ENCODE results near the gene TMEM132D.

The TMEM132D gene

DNA sequence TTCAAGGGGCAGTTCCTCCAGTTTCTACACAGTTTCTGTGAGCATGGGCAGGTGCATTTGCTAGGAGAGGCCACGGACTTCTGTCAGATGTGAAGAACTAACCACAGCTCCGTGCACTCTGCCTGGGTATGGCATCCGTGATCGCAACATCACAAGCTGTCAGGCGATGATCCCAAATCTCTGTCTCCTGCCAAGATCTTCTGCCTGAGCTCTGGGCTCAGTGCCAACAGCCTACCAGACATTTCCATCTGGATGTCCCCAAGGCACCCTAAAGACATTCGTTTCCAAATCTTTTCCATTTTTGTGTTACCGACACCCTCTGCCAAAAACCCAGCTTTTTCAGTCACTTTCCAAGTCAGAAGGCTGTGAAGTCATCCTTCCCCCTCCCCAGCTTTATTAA, 758.4 kb downstream of the TMEM132D start:
- DNase-seq, result no peak

- no peak for DNase-seq
Measured at GRCh38 chr12:129138776-129139175, 765.0 kb downstream of the TMEM132D start.

DNA sequence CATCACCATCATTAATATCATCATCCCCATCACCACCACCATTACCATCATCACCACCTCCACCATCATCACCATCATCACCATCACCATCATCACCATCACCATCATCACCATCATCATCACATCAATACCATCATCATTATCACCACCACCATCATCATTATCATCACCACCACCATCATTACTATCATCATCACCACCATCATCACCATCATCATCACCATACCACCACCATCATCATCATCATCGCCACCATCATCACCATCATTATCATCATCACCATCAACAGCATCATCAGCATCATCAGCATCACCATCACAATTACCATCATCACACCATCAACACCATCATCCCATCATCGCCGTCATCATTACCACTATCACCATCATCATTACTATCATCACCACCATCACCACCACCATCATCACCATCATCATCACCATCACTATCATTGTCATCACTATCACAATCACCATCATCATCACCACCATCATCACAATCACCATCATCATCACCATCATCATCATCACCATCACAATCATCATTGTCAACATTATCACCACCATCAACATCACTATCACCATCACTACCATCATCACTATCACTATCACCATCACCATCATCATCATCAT, 767.0 kb downstream of the TMEM132D start:
- DNase-seq, result no peak

DNA sequence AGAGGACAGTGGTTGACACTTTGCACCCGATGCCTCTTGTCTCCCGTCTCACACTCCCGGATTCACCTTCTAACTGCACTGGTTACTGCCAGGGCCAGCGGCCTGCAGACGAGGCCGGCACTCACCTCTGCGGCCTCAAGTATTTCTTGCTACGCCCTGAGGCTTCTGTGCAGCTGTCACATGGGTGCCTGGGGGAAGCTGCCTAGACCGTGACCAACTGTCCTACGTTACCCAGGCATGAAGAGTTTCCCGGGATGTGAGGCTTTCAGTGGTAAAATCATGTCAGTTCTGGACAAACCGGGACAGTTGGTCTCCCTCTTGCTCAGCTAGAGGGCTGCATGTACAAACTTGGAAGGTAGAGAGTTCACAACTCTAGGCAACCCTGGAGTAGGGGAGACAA, 776.1 kb downstream of the TMEM132D start:
- no peak for DNase-seq

DNA sequence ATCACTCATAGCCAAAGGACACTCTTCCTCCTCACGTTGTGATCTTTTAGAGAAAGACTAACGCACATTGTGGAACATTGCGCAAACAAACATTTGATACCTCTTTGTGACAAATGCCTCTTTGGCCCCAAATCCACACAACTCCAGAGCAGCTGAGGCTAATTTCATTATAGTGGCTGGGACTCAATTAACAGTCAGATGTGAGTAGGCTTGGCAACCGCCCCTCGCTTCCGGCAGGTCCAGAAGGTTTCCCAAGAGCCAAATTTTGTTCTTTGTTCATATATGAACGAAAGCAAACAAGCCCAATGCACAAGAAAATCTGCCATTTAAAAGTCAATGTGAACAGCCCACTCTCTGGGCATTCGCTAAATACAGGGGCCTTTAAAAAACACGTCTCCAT, 776.6 kb downstream of the TMEM132D start:
- no peak for DNase-seq

- DNase-seq, result no peak
Measured at GRCh38 chr12:129119537-129119936, 784.3 kb downstream of the TMEM132D start.

DNA sequence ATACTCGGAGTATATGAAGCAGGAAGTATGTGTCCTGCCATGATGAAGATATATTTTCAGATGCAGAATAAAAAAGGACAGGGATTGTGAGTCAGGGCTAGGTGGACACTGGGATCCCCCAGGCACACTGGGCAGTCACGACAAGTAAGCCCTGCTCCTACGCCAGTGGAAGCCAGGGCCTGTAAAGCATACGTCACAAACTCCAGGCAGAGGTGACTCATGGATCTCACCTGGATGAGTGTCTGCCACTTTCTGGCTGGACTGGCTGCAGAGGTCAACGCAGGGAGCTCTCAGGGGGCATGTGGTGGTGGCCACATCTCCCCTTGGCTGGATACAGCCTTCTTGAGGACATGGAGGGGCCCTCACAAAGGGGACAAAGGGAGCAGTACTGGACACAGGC, 788.3 kb downstream of the TMEM132D start:
- no peak for DNase-seq

GRCh38 chr12:129110575-129110974, 793.2 kb downstream of the TMEM132D start:
- DNase-seq, result no peak

GRCh38 chr12:129109174-129110001, 794.4 kb downstream of the TMEM132D start:
- DNase-seq, result no peak

GRCh38 chr12:129106772-129107171, 797.1 kb downstream of the TMEM132D start:
- DNase-seq, result no peak

DNA sequence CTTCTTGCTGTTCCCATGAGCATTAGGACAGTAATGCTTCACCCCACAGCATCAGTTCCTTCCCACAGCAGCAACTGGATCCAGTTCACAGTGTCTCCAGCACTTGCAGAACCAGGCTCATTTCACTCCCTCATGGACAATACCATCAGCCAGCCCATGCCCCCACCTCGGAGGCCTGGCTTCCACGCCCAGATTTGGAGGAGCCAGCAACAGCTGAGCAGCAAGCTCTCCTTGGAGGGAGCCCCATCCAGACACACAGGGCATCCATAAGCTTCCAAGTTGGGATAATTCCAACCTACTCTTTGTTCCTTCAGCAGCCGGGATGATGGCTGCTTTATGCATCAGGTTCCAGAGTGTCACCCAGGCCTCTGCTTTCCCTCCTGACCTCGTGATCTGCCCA, 800.6 kb downstream of the TMEM132D start:
- DNase-seq, result no peak

DNA sequence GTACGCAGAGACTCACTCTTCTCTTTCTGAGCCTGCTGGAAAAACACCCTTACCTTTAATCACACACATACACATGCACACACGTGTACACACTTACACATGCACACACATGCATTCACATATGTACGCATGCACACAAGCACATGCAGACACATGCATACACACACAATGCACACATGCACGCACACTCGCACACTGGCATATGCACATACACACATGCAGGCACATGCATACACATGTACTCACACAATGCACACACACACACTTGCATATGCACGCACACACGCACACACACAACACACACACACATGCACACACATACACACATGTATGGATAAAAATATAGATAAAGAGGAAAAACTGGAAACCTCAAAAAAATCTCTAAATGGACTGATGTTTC, 801.6 kb downstream of the TMEM132D start:
- no peak for DNase-seq

- no peak for DNase-seq
Measured at GRCh38 chr12:129101816-129102215, 802.0 kb downstream of the TMEM132D start.

GRCh38 chr12:129101404-129101803, 802.4 kb downstream of the TMEM132D start:
- DNase-seq, result no peak

GRCh38 chr12:129097451-129097850, 806.4 kb downstream of the TMEM132D start:
- no peak for DNase-seq

DNA sequence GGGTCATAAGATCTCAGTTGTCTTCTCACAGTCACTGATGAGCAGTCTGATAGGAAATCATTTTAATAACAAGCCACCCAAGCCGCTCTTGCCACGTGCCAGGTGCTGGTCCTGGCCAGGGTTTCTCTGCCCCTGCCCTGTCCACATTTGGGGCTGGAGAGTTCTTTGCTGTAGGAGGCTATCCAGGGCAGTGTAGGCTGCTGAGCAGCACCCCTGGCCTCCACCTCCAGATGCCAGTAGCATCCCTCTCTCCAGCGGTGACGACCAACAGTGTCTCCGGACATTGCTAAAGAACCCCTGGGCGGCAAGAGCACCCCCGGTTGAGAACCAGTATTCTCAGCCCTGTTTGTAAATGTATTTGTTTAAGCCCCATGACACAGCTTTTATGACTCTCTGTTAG, 806.9 kb downstream of the TMEM132D start:
- DNase-seq, result no peak

GRCh38 chr12:129096184-129096583, 807.6 kb downstream of the TMEM132D start:
- no peak for DNase-seq

- DNase-seq, result no peak
Measured at GRCh38 chr12:129089576-129089975, 814.2 kb downstream of the TMEM132D start.

- no peak for DNase-seq
Measured at GRCh38 chr12:129084875-129085826, 818.7 kb downstream of the TMEM132D start.

- DNase-seq, result no peak
Measured at GRCh38 chr12:129083121-129083840, 820.5 kb downstream of the TMEM132D start.

- no peak for DNase-seq
Measured at GRCh38 chr12:129082441-129082840, 821.4 kb downstream of the TMEM132D start.

DNA sequence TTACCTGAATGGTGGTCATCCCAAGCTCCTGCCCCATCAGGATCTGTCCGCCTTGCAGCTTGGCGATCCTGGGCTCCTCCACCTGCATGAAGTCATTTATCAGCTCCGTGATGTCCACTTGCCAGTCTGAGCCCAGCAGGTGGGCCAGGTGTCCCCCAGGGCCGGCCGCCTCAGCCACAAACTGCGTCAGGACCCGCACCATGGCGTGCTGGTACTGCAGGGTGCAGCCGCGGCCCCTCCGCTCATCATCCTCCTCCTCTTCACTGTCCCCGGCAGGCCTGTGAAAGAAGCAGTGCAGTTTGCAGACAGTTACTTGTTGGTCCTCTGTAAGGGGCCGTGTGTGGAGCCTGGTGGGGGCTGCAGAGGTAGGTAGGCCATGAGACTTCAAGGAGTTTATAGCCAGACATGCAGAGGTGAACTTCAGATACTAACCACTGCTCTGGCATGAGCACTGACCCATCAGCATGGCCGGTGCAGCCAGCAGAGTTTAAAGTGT, 822.0 kb downstream of the TMEM132D start:
- DNase-seq, result no peak

DNA sequence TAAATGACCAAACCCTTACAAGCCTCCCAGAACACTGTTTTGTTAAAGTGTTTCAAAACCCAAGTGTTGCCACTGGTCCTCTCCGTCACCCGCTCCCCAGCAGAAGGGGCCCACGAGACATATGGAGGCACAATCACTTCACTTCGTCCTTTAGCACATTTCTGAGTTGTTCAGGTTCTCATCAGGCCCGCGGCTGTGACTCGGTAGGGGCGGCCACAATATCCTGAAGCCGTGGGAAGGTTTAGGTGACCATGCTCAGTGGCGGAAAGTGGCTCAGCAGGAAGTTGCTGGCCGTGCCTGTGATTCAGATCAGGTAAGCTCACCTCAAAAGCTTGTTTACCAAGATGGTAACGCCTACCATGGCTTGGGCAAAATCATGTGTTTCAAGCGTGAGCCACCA, 823.0 kb downstream of the TMEM132D start:
- DNase-seq, result no peak
